ENCODE data around the gene JAK1.

DNA sequence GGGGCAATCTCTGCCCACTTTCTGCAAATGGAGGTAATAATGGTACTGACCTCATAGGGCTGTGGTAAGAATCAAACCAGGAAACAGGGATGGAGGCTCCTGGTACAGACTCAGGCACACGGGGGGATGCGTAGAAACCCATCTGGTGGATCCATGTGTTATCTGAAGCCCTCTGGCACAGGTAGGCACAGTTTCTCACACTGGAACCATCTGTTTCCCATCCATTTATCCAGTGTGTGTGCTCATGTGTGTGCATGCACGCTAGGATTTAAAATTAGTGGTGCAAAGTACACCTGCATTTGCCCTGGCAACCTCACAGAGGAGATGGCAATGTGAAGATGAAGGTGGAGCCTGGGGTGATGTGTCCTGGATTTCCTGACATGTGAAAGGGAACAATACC is 118.2 kb downstream of the JAK1 start:
- TF ChIP-seq POLR2A (IDR thresholded peaks at IDR 0.05; ENCODE audit: low read depth, low read length), result no peak
- no peak for TF ChIP-seq SIN3A (IDR thresholded peaks at IDR 0.05; ENCODE audit: low read depth, low read length)
- no peak for TF ChIP-seq RB1 (IDR thresholded peaks at IDR 0.05; ENCODE audit: borderline replicate concordance)
- TF ChIP-seq, protein P1, sequence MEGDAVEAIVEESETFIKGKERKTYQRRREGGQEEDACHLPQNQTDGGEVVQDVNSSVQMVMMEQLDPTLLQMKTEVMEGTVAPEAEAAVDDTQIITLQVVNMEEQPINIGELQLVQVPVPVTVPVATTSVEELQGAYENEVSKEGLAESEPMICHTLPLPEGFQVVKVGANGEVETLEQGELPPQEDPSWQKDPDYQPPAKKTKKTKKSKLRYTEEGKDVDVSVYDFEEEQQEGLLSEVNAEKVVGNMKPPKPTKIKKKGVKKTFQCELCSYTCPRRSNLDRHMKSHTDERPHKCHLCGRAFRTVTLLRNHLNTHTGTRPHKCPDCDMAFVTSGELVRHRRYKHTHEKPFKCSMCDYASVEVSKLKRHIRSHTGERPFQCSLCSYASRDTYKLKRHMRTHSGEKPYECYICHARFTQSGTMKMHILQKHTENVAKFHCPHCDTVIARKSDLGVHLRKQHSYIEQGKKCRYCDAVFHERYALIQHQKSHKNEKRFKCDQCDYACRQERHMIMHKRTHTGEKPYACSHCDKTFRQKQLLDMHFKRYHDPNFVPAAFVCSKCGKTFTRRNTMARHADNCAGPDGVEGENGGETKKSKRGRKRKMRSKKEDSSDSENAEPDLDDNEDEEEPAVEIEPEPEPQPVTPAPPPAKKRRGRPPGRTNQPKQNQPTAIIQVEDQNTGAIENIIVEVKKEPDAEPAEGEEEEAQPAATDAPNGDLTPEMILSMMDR (IDR thresholded peaks at IDR 0.05 in 2 of 3, conservative IDR thresholded peaks at IDR 0.05 in 1 of 3; ENCODE audit: control insufficient read depth in 2 of 3, extremely low read depth in 1 of 3, insufficient read depth in 1 of 3, low read depth in 3 of 3, low read length in 3 of 3), result no peak
- no peak for TF ChIP-seq CEBPB (IDR thresholded peaks at IDR 0.05; ENCODE audit: borderline replicate concordance in 1 of 2, low read depth in 2 of 2, low read length in 2 of 2)
- TF ChIP-seq, protein P2, sequence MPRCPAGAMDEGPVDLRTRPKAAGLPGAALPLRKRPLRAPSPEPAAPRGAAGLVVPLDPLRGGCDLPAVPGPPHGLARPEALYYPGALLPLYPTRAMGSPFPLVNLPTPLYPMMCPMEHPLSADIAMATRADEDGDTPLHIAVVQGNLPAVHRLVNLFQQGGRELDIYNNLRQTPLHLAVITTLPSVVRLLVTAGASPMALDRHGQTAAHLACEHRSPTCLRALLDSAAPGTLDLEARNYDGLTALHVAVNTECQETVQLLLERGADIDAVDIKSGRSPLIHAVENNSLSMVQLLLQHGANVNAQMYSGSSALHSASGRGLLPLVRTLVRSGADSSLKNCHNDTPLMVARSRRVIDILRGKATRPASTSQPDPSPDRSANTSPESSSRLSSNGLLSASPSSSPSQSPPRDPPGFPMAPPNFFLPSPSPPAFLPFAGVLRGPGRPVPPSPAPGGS (IDR thresholded peaks at IDR 0.05; ENCODE audit: borderline replicate concordance, insufficient read depth, low read depth, low read length, poor library complexity, severe bottlenecking), result no peak
- no peak for TF ChIP-seq BCL11A (IDR thresholded peaks at IDR 0.05; ENCODE audit: low read depth, low read length)
